ENCODE results near the gene ASB10. TPM values are rescaled to one million over a fixed set of nuclear protein-coding genes. Genes with fewer than 3 reads are reported as not detected.

Gene ASB10
- total RNA-seq, 1 experiment from 2014 or later = not detected

DNA sequence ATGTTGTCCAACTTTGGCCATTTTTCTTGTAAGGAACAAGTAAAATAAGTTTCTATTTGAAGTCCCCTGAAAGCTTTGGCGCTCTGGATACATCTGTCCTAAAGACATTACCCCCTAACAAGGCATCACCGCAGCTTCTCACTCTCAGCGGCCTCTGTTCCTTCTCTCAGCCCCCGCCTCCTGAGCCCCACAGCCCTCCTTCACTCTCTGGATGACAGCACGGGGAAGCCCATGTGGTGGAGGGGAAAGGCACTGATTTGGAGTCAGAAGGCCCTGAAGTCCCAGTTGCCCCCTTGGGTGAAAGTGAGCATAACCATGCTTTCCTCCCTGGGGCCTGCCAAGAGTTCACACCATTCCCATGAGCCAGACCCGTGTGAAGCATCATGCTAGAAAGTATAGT is 18.7 kb upstream of the ASB10 start:
- no peak for TF ChIP-seq ZBTB43 (CRISPR knock-in tag; IDR thresholded peaks at IDR 0.05)
- TF ChIP-seq NR1H2 (CRISPR knock-in tag; IDR thresholded peaks at IDR 0.05) = no peak
- no peak for TF ChIP-seq ZMAT4 (CRISPR knock-in tag; IDR thresholded peaks at IDR 0.05)
- TF ChIP-seq, protein P1, sequence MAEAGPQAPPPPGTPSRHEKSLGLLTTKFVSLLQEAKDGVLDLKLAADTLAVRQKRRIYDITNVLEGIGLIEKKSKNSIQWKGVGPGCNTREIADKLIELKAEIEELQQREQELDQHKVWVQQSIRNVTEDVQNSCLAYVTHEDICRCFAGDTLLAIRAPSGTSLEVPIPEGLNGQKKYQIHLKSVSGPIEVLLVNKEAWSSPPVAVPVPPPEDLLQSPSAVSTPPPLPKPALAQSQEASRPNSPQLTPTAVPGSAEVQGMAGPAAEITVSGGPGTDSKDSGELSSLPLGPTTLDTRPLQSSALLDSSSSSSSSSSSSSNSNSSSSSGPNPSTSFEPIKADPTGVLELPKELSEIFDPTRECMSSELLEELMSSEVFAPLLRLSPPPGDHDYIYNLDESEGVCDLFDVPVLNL (CRISPR knock-in tag; IDR thresholded peaks at IDR 0.05; ENCODE audit: borderline replicate concordance, low read depth) = no peak
- no peak for TF ChIP-seq ZNF138 (CRISPR knock-in tag; conservative IDR thresholded peaks at IDR 0.05)
- no peak for TF ChIP-seq NR2C2 (CRISPR knock-in tag; IDR thresholded peaks at IDR 0.05)
- no peak for TF ChIP-seq TCF7 (CRISPR knock-in tag; IDR thresholded peaks at IDR 0.05; ENCODE audit: low read depth)
- TF ChIP-seq ZBTB21 (CRISPR knock-in tag; IDR thresholded peaks at IDR 0.05; ENCODE audit: borderline replicate concordance) = no peak
- TF ChIP-seq NFATC4 (CRISPR knock-in tag; IDR thresholded peaks at IDR 0.05) = no peak
- POLR2A ChIA-PET = no interaction called here
- H3K4me3 Mint-ChIP-seq = no peak overlapping the region
- peaks cover 7% of the 10 kb centered on the region for H3K27me3 Mint-ChIP-seq (ENCODE audit: low read depth)
- peaks cover 9% of the 10 kb centered on the region for H3K4me1 Mint-ChIP-seq
- ATAC-seq (no peak), DNase-seq (ENCODE audit: low spot score) (no peak)
- CTCF ChIA-PET = interaction anchor here (0.9 to 1.1 kb wide), 4 partner anchors 9 to 105 kb away, joined by 3 to 4 read pairs (median 3); no protein-coding TSS in a partner anchor
- H3K36me3 Mint-ChIP-seq = no peaks in the 10 kb centered on the region
- no peaks in the 10 kb centered on the region for H3K9me3 Mint-ChIP-seq
- no peak overlapping the region for H3K27ac Mint-ChIP-seq

GRCh38 chr7:151204383-151205032 is 17.5 kb upstream of the ASB10 start:
- Mint-ChIP-seq H3K9me3 (no peaks in the 10 kb centered on the region), H3K4me3 (no peak overlapping the region), H3K27ac (no peak overlapping the region), H3K27me3 (ENCODE audit: low read depth) (peaks cover 7% of the 10 kb centered on the region), H3K36me3 (no peaks in the 10 kb centered on the region), H3K4me1 (peaks cover 1% of the 10 kb centered on the region)
- ChIA-PET CTCF (no interaction called here), POLR2A (no interaction called here)
- DNase-seq (ENCODE audit: low spot score) (no peak), ATAC-seq (no peak)
- no peak for TF ChIP-seq USF2 (CRISPR knock-in tag; IDR thresholded peaks at IDR 0.05)
- TF ChIP-seq IRF2 (CRISPR knock-in tag; IDR thresholded peaks at IDR 0.05; ENCODE audit: borderline replicate concordance, low read depth) = no peak
- TF ChIP-seq, protein P2, sequence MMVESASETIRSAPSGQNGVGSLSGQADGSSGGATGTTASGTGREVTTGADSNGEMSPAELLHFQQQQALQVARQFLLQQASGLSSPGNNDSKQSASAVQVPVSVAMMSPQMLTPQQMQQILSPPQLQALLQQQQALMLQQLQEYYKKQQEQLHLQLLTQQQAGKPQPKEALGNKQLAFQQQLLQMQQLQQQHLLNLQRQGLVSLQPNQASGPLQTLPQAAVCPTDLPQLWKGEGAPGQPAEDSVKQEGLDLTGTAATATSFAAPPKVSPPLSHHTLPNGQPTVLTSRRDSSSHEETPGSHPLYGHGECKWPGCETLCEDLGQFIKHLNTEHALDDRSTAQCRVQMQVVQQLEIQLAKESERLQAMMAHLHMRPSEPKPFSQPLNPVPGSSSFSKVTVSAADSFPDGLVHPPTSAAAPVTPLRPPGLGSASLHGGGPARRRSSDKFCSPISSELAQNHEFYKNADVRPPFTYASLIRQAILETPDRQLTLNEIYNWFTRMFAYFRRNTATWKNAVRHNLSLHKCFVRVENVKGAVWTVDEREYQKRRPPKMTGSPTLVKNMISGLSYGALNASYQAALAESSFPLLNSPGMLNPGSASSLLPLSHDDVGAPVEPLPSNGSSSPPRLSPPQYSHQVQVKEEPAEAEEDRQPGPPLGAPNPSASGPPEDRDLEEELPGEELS (CRISPR knock-in tag; IDR thresholded peaks at IDR 0.05) = no peak
- no peak for TF ChIP-seq NR3C1 (CRISPR knock-in tag; conservative IDR thresholded peaks at IDR 0.05; ENCODE audit: low read depth)
- no peak for TF ChIP-seq SMAD3 (CRISPR knock-in tag; IDR thresholded peaks at IDR 0.05; ENCODE audit: borderline replicate concordance)
- no peak for TF ChIP-seq PRDM15 (CRISPR knock-in tag; IDR thresholded peaks at IDR 0.05)
- no peak for TF ChIP-seq HMGA2 (CRISPR knock-in tag; IDR thresholded peaks at IDR 0.05)
- no peak for TF ChIP-seq ETV6 (CRISPR knock-in tag; IDR thresholded peaks at IDR 0.05)
- TF ChIP-seq RELA (CRISPR knock-in tag; IDR thresholded peaks at IDR 0.05; ENCODE audit: borderline replicate concordance) = no peak
- TF ChIP-seq ZNF416 (CRISPR knock-in tag; IDR thresholded peaks at IDR 0.05) = no peak
- TF ChIP-seq NFE2L1 (CRISPR knock-in tag; IDR thresholded peaks at IDR 0.05) = no peak
- no peak for TF ChIP-seq ELF4 (CRISPR knock-in tag; IDR thresholded peaks at IDR 0.05; ENCODE audit: low read depth)
- TF ChIP-seq MXD4 (CRISPR knock-in tag; IDR thresholded peaks at IDR 0.05; ENCODE audit: borderline replicate concordance) = no peak
- no peak for TF ChIP-seq JAZF1 (CRISPR knock-in tag; IDR thresholded peaks at IDR 0.05)
- TF ChIP-seq CREB1 (CRISPR knock-in tag; IDR thresholded peaks at IDR 0.05) = no peak
- no peak for TF ChIP-seq PRRX2 (CRISPR knock-in tag; IDR thresholded peaks at IDR 0.05)
- no peak for TF ChIP-seq FOXP1 (CRISPR knock-in tag; IDR thresholded peaks at IDR 0.05; ENCODE audit: borderline replicate concordance)
- no peak for TF ChIP-seq CREM (CRISPR knock-in tag; IDR thresholded peaks at IDR 0.05)
